GM18502 (cell line): ENCODE data around the gene ADCY1.

ENCODE experiments used
- ATAC-seq: cut with Tn5 transposase; IDR thresholded peaks from one replicate; pipeline ENCODE4 v1.9.1; 2021; ENCODE audit warnings: mild to moderate bottlenecking; ENCODE audit not compliant: unreplicated experiment, poor library complexity

The ADCY1 gene

DNA sequence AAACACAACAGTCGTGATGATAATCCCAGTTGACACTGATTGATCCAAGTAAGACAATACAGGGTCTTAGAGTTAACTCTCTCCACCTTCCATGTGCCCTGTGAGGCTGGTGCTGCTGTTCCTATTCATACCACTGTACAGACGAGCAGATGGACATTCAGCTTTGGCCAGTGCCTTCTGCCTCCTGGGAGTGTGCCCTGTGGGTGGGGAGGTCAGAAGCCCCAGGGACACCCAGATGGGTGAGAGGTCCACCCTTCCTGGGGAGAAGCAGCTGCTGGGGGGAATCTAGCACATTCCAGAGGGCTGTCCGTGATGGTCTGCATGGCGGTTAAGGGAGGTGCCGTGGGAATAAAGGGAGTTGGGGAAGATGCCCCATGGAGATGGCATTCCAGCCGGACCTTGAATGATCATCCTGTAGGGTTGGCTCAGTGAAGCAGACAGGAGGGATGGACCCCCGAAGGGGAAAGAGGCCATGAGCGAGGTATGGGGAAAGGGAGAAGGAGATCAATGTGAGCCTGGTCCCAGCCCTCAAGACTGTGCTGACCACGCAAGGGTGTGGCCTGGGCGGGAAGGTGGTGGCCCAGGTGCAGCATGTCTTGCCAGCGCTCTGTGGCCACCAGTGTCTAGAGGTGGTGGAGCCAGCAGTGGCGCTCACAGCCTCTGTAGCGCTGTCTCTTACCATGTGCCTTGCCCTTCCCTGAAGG is 74.0 kb downstream of the ADCY1 start:
- ATAC-seq = no peak

DNA sequence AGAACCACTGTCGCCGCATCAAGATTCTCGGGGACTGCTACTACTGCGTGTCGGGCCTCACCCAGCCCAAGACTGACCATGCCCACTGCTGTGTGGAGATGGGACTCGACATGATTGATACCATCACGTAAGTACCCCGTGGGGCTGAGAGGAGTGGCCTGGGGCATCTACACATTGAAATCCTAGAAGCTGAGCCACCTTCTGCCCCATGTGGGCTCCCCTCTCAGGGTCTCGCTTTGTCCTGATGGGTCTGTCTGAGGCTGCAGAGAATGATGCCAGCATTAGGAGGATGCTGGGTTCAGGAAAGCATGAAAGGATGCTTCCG is 74.5 kb downstream of the ADCY1 start:
- no peak for ATAC-seq

DNA sequence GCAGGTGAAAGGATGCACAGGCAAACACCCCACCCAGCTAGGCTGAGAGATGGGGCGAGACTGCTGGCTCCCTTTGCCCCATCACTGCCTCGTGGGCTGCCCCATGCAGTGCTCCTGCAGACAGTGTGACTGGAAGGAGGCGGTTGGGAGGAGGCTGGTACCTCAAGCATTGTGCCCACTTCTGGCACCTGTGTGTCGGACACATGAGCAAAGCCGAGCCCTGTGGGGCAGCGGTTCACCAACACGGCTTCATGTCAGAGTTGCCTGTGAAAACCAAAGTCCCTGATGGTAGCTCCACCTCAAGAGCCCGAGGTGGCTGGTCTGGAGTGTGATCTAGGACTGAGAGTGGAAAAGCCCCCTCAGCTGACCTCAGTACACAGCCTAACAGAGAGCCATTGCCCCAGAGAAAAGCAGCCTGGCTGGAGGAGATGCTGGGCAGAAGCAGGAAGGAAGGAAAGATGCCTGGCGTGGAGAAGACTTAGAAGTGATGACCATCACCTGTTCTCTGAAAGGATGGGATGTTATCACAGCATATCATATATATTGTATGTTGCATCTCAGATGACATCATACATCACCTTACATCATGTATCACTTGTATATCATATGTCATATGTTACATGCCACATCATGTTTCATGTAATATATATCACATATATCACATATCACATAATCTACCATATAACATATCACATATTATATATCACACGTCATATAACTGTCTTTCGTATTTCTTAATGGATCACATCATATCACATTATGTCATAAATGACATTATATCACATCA is 75.6 kb downstream of the ADCY1 start:
- ATAC-seq = no peak

DNA sequence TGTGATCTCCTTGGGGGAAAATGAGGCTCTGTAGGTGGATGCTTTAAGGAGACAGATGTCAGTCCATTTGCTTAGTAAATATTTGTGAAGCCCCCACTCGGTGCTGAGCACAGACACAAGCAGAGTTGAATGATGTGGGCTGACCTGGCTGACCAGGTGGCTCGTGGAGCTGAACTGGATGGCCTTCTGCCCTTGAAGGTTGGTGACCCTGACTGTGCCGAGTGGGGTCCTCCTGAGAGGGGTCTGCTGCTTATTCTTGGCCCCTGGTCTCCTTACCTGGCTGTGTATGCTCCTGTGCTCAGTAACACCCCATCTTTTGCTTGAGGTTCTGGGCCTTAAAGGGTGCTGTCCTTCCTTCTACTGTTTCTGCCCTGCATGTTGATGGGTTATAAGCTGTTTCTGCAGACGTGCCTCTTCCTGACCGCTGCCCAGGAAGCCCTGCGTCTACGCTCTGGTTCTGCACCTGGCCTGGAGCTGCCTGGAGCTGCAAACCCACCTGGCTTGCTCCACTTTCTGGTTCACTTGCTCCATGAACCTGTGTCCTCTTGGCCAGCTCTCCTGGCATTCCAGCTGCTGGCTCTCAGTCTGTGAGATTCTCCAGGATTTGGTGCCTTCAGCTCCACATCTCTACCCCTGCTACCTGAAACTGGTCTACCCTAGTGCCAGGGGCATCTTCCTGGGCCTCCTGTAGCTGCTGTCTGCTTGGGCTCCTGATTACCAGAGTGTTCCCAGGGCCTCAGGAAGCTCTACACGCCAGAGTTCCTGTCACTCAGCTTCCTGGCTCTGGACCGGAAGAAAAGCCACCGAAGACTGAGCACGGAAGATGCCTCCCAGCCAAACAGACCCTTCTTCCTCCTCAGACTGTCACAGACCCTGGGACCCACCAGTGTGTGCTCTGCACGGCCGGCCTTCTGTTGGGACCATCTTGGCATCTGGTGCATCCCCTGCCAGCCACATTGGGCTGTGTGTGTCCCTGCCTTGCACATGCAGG is 76.5 kb downstream of the ADCY1 start:
- ATAC-seq = no peak

DNA sequence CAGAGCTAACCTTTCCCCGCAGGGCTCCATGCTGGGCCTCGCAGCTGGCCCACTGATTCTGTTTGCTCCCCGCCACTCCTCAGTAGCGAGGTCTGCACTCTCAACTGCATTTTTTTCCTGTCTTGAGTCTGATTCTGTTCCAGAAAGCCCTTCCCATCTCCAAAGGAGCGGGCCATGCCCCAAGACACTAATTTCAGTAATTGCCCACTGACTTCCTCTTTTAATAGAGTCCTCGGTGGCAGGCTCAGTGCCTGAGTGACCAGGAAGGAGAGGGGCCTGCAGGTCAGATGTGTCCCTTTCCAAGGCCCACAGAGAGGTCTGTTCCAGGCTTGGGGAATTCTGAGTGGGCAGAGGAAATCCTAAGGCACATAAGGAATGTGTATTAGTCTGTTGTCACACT is 77.4 kb downstream of the ADCY1 start:
- ATAC-seq = no peak

DNA sequence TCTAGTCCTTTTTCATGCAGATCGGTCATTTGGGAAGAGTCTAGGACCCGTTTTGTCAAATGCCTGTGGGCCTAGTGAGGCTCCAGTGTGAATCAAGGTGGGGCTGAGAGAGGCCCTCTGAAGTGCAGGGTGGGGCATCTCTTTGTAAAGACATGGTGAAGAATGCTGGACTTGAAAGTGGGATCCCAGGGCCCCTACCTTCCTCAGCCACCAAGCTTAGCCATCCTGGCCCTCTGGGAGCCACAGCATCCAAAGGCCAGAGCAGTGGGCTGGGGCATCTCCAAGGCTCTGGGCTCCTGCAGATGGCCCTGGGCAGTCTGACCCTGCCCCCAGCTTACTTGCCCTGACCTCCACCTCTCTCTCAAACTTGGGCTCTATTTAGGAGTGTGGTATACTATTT is 78.5 kb downstream of the ADCY1 start:
- no peak for ATAC-seq

DNA sequence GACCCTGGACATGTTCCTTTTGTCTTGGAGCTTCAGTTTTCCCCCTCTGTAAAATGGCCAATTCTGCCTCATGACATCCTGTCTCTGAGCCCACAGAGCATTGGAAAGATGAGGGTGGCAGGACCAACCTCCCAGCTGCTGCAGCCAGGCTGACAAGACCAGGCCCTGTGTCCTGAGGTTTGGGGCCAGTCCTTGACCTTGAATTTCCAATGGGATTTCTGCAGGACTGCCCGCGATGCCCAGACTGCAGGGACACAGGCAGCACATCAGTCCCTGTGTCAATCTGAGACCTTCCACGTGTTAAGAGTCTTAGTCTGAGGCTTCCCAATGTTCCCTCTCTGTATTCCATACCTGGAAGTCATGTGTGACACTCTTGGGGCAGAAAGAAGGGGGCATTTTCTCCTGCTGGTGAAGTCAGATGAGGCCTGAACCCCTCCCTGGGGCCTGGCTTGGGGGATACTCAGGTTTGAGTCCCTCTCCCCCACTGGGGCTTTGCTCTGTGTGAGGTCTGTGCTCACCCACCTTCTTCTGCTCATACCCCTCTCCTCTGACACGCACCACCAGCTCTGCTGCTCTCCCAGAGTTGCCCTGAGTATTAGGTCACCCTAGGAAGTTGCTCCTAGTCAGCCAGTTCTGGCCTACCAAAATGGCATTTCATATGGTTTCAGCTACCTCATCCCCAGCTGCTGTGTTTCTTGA is 79.2 kb downstream of the ADCY1 start:
- no peak for ATAC-seq

DNA sequence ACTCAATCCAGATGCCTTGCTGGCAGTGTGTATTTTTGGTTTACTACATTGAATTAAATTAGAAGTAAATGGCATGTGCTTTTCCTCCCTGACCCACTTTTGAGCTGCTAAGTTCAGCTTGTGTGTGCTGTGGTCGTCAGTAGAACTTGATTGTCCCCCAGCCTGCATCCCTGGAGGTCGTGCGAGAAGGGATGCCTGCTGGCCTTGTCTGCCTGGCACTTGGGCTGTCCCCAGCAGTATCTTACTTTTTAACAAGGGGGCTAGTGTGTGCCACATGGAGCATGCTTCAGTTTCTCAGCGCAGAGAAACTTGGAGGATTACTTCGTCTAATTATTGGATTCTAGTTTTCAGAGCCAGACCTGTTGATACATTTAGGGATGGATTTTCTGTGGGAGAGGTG is 80.2 kb downstream of the ADCY1 start:
- no peak for ATAC-seq

DNA sequence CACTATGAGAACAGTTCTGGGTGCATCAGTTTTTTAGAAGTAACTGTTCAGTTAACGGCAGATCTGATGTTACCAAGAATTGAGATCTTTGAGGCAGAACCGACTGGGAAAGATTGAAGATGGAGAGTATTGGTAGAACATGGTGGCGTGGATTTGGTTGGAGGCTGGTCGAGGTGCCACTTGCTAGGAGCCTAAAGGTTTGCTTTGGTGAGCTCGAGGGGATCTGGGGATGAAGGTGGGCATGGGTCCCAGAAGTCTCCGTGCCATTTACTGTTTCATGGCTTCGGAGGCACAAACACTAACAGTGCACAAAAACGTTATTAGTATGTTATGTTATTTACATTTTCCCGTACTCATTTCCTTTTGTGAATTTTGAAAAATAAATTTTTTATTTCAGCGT is 81.4 kb downstream of the ADCY1 start:
- no peak for ATAC-seq

DNA sequence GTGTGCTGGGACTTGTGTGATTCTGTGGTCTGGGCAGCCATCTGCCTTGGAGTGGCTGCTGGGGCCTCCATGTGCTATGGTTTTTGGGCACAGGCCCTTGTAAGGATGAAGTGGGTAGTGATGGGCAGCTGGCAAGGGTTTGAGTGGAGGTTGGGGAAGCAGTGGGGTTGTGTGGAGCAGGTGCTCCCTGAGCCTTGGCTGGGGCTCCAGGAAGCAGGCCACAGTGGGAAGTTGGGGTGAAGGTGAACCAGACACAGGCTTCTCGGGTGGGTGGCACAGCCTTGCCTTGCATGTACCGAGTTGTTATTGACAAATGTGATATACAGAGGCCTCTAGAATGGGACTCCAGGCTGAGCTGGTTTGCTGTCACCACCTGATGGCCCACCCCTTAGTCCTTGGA is 82.3 kb downstream of the ADCY1 start:
- ATAC-seq = no peak

DNA sequence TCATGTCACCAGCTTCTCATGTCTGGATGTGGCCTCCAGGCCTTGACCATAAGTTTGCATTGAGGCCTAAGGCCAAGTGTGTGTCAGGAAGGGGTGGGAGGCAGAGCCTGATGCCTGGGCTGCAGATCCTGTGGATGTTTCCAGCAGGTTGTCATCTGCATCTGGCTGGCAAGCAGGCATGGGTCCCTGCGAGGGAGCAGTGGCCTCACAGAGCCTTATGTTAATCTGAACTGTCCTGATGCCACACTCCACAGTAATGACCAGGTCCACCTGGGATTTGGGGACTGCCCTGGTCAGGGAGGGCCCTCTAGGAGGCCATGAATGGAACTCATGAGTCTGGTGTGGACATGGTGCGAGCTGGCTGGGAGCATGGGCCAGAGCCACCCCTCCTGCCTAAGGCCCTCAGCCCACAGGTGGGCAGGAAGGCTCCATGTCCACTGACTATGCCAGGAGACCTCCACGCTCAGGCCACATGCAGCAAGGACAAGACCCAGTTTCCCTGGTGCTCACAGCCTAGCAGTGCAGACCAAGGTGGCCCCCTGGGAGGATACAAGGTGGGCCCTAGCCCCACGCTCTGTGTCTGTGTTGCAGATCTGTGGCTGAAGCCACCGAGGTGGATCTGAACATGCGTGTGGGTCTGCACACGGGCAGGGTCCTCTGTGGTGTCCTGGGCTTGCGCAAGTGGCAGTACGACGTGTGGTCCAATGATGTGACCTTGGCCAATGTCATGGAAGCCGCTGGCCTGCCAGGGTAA is 83.1 kb downstream of the ADCY1 start:
- no peak for ATAC-seq

DNA sequence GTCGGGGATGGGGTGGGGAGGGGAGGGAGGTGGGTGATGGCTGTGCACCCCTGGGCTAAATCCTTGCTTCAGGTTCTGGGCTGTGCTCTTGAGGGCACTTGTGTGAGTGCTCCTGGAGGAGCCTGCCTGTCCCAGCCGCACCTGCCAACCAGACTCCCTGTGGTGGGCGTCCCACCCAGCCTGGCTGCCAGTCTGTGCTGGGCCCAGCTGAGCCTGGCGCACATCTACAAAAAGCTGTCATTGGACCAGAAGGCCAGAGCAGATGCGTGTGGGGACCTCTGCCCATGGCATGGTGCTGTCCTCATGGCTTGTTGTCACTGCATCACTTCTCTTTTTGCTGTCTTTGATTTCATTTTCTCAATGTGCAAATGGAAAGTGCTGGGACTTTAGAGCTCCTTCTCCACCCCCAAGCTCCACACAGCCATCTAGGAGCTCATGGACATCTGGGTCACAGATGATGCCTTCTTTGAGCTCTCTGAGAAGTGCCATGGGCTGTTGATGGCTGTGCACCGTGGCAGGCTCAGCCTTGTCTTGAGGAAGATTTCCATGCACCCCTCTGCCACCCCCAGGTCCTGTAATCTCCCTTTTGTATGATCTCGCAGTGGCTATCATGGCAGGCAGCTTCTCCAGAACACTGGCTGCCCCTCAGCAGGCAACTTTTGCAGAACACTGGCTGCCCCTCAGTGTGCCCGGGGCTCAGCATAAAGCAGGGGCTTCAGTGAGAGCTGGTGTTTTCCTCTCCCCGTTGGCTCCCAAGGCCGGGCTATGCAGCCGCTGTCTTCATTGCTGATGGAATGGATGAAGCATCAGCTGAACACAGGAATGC is 83.9 kb downstream of the ADCY1 start:
- no peak for ATAC-seq

DNA sequence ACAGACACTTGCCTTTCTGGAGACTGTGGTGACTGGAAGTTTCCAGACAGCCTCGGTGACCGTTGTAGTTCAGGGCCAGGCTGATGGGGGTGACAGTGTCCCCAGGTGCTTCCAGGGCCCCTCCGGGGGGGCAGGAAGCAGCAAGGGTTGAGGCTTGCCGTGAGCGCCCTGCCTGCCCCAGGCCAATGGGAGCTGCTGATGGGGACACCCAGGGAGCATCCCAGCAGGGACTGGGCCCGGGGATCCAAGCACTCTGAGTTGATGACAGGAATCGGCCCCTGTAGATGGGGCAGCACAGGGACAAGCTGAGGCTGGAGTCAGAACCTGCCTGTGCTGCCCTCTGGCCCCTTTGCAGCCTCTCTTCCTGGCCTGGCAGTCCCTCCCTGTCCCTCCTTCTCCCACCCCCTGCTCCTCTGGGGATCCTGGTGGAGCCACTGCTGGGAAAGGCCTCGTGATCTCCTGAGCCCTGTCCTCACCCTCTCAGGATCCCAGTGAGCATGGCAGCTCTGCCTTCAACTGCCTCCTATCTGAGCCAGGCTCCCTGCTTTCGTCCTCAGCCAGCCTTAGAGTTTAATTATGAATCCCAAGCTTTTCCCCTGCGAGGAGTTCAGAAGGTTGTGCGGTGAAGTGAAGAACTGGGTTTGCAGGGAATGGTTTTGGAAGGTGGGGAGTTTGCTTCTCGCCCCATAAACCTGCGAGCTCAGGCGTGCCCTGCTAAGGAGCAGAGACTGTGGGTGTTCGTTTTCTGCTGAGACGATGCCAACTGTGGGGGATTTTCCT is 84.7 kb downstream of the ADCY1 start:
- ATAC-seq = no peak

DNA sequence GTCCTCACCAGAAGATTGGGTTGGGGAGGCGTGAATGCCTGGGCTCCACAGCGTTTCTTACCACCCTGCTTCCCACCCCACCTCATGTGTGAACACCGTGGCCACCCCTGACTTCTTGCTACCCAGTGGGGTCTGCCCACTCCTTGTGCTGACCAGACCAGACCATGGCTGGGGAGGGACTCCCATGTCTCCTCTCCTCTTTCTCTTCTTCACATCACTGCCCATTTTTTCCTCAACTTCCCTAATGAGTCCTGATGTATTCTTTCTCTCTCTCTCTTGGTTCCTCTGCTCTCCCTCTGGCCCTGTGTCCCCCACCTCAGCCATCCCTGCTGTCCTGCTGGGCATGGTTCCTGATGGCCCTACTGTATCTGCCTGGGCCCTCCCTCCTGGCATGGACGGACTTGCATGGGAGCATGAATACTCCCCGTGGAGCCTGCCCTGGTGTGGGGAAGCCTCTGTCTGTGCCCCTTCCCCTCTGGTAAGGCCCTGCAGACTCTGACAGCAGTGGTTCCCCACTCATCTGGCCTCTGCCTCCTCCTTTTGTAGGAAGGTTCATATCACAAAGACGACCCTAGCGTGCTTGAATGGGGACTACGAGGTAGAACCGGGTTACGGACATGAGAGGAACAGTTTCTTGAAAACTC is 85.5 kb downstream of the ADCY1 start:
- ATAC-seq = no peak

DNA sequence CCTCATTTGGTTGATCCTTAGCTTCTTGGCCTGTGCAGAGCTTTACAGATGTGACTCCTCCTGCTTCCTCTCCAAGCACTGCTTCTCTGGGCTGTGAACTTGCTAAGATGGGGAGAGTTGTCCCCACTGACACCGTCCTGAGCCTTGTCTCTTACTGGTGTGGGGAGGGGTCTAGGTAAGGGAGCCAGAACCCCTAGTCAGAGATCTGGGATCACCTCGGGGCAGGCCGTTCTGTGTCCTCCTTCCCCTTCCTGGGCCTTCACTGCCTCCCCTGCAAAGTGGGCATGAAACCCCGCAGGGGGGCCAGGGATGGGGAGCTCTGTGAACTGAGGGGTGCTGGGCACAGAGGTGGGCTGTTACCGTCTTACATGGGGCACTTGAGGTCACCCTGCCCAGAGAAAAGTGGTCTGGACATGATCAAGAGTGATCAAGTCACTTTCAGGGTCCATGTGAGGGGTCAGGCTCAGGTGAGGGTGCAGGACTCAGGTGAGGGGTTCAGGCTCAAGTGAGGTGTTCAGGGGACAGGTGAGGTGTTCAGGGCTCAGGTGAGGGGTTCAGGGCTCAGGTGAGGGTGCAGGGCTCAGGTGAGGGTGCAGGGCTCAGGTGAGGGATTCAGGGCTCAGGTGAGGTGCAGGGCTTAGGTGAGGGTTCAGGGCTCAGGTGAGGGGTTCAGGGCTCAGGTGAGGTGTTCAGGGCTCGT is 86.2 kb downstream of the ADCY1 start:
- no peak for ATAC-seq

DNA sequence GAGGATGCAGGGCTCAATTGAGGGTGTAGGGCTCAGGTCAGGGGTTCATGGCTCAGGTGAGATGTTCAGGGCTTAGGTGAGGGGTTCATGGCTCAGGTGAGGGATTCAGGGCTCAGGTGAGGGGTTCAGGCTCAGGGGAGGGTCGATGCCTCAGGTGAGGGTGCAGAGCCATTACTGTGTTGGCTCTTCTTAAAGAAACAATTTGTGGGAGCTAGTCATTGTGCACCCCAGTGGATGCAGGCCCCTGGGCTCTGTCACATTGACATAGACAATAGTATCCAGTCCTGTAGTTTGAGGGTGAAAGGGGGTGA is 86.7 kb downstream of the ADCY1 start:
- ATAC-seq = no peak

DNA sequence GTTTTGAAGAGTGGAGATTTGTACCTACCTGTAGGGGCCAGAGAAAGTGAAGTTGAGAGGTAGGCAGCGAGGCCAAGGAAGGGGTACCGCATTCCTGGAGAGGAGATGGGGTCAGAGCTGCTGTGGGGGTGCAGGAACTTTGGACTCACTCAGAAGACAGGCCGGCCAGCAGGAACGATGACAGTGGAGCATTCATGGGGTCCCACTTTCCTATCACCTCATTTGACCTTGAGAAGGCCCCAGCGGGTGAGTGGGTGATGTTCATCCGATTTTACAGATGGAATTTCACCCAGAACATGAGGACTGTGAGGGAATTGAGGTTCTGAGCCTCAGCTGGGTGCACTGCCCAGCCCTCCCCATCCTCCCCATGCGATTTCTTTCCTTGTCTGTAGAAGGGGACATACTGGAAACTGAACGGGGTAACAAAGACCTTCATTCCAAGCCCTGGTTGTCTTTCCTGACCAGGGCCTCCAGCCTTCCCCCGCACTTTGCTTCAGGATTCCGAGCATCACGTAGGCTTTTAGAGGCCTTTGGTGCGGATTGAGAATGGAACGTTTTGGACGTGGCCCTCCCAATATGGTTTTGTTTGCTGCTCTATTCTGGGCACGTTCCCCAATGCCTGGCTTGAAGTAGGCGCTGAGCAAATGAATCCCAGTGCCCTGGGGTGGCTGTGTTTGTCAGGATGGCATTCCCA is 87.3 kb downstream of the ADCY1 start:
- ATAC-seq = no peak
